ENCODE data around the gene INSM1. TPM values are rescaled to one million over a fixed set of nuclear protein-coding genes. Genes with fewer than 3 reads are reported as not detected.

Gene INSM1
- total RNA-seq, 1 donor from 2014 or later = not detected

DNA sequence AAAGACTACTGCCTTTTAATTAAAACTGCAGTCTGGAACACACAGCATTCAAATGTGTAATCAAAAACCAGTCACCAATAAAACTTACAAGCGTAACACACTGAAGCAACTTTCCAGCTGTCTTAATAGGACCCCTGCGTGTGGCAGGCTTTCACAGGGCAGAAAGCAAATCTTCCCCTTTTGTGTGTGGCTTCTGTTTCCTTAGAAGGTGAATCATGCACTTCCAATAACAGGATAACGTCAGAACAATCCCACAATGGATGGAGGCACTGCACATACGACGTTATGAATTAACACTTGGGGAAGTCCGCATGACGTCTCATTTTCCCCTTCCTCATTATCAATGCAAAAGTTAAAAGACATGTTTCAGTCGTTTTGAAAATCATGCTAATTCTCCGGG, 44.8 kb downstream of the INSM1 start:
- no peak for DNase-seq
- TF ChIP-seq, protein P1, sequence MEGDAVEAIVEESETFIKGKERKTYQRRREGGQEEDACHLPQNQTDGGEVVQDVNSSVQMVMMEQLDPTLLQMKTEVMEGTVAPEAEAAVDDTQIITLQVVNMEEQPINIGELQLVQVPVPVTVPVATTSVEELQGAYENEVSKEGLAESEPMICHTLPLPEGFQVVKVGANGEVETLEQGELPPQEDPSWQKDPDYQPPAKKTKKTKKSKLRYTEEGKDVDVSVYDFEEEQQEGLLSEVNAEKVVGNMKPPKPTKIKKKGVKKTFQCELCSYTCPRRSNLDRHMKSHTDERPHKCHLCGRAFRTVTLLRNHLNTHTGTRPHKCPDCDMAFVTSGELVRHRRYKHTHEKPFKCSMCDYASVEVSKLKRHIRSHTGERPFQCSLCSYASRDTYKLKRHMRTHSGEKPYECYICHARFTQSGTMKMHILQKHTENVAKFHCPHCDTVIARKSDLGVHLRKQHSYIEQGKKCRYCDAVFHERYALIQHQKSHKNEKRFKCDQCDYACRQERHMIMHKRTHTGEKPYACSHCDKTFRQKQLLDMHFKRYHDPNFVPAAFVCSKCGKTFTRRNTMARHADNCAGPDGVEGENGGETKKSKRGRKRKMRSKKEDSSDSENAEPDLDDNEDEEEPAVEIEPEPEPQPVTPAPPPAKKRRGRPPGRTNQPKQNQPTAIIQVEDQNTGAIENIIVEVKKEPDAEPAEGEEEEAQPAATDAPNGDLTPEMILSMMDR (IDR thresholded peaks at IDR 0.05; ENCODE audit: borderline replicate concordance) = no peak
- intact Hi-C loops (cut with micrococcal nuclease) = no loop called here
- Histone ChIP-seq H3K9me3 (replicated peaks) (no peaks in the 10 kb centered on the region), H3K27me3 (ENCODE audit: low read depth) (no peaks in the 10 kb centered on the region), H3K36me3 (no peaks in the 10 kb centered on the region), H3K4me3 (no peak overlapping the region), H3K27ac (replicated peaks) (no peak overlapping the region), H3K4me1 (peaks cover 24% of the 10 kb centered on the region)

GRCh38 chr20:20413810-20414281, 45.9 kb downstream of the INSM1 start:
- intact Hi-C loops (cut with micrococcal nuclease) = no loop called here
- TF ChIP-seq, protein P1 (IDR thresholded peaks at IDR 0.05; ENCODE audit: borderline replicate concordance) = no peak
- no peak overlapping the region for H3K27ac ChIP-seq (replicated peaks)
- no peaks in the 10 kb centered on the region for H3K9me3 ChIP-seq (replicated peaks)
- peaks cover 14% of the 10 kb centered on the region for H3K4me1 ChIP-seq
- DNase-seq = no peak
- H3K36me3 ChIP-seq = peaks cover 7% of the 10 kb centered on the region
- no peaks in the 10 kb centered on the region for H3K27me3 ChIP-seq (ENCODE audit: low read depth)
- no peak overlapping the region for H3K4me3 ChIP-seq

DNA sequence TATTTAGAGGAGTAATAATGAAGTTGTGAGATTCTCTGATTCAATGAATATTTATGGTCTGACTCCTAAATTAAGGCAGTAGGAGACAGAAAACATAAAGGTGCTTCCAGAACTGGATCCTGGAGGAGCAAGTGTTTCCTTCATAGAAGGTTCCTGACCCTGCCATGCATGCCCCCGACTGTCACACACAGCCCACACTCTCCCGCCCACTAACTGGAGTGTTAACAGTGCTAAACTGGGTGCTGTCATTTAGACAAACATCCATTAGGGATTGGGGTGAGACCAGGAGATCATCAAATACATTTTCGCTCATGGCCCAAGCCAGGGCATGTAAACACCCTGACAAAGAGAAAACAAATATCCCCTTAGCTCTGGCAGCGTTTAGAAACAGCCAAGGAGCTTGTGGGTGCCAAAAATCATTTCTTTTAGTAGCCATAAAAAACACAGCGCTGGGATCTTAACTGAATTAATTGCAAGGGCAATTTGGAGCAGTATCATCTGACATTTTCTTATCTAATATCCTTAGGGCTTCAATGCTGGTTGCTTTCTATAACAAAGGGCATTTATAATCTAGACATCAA, 46.8 kb downstream of the INSM1 start:
- intact Hi-C loops (cut with micrococcal nuclease) = no loop called here
- Histone ChIP-seq H3K4me3 (no peak overlapping the region), H3K27me3 (ENCODE audit: low read depth) (no peaks in the 10 kb centered on the region), H3K27ac (replicated peaks) (no peak overlapping the region), H3K36me3 (peaks cover 7% of the 10 kb centered on the region), H3K4me1 (peaks cover 14% of the 10 kb centered on the region), H3K9me3 (replicated peaks) (no peaks in the 10 kb centered on the region)
- TF ChIP-seq, protein P1 (IDR thresholded peaks at IDR 0.05; ENCODE audit: borderline replicate concordance) = no peak
- no peak for DNase-seq

- intact Hi-C loops (cut with micrococcal nuclease) = no loop called here
- no peak for DNase-seq
- TF ChIP-seq, protein P1 (IDR thresholded peaks at IDR 0.05; ENCODE audit: borderline replicate concordance) = no peak
- Histone ChIP-seq H3K9me3 (replicated peaks) (no peaks in the 10 kb centered on the region), H3K27ac (replicated peaks) (no peak overlapping the region), H3K4me1 (peaks cover 12% of the 10 kb centered on the region), H3K27me3 (ENCODE audit: low read depth) (no peaks in the 10 kb centered on the region), H3K36me3 (peaks cover 7% of the 10 kb centered on the region), H3K4me3 (no peak overlapping the region)
Observed at GRCh38 chr20:20415321-20415720, 47.4 kb downstream of the INSM1 start.

GRCh38 chr20:20417876-20418676, 50.2 kb downstream of the INSM1 start:
- H3K4me1 ChIP-seq = no peaks in the 10 kb centered on the region
- no peaks in the 10 kb centered on the region for H3K9me3 ChIP-seq (replicated peaks)
- no peak overlapping the region for H3K4me3 ChIP-seq
- intact Hi-C loops (cut with micrococcal nuclease) = no loop called here
- no peaks in the 10 kb centered on the region for H3K27me3 ChIP-seq (ENCODE audit: low read depth)
- no peak for DNase-seq
- H3K27ac ChIP-seq (replicated peaks) = no peak overlapping the region
- TF ChIP-seq, protein P1 (IDR thresholded peaks at IDR 0.05; ENCODE audit: borderline replicate concordance) = no peak
- peaks cover 13% of the 10 kb centered on the region for H3K36me3 ChIP-seq
